GM21381 (cell line): Measurements from ENCODE around the gene FGF2.
"Not testable (repeated sequence)": the region's sequence is repeated elsewhere in the genome, so short reads cannot be mapped to it uniquely, and the experiment has no call there.

Experiments
- ATAC-seq: cut with Tn5 transposase; IDR thresholded peaks from one replicate; pipeline ENCODE4 v1.9.1; 2021; ENCODE audit warnings: mild to moderate bottlenecking, moderate library complexity; ENCODE audit not compliant: unreplicated experiment

Gene FGF2

DNA sequence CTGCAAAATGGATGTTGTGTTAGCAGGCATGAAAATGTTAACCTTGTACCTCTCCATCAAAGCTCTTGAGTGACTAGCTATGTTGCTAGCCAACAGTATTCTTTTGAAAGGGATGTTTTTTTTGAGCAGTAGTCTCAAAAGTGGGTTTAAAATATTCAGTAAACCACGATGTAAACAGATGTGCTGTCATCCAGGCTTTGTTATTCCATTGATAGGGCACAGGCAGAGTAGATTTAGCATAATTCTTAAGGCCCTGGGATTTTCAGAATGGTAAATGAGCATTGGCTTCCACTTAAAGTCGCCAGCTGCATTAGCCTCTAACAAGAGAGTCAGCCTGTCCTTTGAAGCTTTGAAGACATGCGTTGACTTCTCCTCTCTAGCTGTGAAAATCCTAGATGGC lies 18.4 kb downstream of the FGF2 start:
- no peak for ATAC-seq

DNA sequence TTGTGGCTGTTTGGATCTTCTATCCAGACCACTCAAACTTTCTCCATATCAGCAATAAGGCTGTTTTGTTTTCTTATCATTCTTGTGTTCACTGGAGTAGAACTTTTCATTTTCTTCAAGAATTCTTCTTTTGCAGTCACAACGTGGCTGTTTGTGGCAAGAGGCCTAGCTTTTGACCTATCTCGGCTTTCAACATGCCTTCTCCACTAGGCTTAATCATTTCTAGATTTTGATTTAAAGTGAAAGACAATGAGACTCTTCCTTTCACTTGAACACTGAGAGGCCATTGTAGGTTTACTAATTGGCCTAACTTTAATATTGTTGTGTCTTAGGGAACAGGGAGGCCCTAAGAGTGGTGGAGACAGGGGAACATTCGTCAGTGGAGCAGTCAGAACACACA lies 19.1 kb downstream of the FGF2 start:
- ATAC-seq: peak; percentile 66

DNA sequence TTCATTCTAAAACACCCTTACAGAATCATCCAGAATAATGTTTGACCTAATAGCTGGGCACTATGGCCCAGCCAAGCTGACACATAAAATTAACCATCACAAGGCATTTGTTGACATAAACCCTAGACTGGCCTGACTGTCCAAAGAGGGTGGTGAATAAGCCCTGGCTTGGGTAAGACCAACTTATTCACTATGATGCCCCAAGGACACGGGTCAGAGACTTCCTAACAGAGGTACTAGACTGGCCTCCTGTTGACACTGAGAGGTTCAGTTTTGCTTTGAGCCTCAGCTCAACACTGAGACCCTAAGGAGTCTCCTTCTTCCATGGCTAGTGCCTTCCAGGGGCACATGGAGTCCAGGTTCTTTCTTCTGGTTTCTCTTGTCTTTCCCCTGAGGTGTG lies 21.3 kb downstream of the FGF2 start:
- no peak for ATAC-seq

DNA sequence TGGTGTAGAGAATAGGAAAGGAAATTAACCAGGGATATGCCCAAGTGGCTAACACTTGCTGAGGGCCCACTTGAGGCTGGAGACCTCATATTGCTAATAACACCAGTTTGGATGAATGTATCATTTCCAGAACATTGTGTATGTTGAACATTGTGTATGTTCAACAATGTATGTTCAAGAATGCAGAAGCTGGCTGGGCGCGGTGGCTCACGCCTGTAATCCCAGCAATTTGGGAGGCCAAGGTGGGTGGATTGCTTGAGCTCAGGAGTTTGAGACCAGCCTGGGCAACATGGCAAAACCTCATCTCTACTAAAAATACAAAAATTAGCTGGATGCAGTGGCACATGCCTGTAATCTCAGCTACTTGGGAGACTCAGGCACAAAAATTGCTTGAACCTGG lies 23.2 kb downstream of the FGF2 start:
- ATAC-seq: not testable (repeated sequence)

DNA sequence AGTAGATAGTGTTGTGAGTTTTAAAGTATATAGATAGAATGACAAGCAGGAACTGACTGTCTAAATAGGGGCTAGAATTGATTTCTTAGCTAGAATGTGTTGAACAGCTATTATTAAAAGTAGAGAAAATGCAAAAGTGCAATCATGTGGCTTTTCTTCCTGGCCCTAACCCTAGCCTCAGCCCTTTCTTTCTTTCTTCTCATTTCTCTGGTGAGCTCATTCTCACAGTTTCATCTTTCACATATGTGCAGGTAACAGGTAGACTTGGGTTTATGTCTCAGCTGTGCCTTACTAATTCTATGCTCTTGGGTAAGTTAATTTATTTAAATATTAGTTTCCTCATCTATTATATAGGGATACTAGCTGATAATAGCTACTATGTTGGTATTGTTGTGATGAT lies 24.9 kb downstream of the FGF2 start:
- ATAC-seq: no peak

DNA sequence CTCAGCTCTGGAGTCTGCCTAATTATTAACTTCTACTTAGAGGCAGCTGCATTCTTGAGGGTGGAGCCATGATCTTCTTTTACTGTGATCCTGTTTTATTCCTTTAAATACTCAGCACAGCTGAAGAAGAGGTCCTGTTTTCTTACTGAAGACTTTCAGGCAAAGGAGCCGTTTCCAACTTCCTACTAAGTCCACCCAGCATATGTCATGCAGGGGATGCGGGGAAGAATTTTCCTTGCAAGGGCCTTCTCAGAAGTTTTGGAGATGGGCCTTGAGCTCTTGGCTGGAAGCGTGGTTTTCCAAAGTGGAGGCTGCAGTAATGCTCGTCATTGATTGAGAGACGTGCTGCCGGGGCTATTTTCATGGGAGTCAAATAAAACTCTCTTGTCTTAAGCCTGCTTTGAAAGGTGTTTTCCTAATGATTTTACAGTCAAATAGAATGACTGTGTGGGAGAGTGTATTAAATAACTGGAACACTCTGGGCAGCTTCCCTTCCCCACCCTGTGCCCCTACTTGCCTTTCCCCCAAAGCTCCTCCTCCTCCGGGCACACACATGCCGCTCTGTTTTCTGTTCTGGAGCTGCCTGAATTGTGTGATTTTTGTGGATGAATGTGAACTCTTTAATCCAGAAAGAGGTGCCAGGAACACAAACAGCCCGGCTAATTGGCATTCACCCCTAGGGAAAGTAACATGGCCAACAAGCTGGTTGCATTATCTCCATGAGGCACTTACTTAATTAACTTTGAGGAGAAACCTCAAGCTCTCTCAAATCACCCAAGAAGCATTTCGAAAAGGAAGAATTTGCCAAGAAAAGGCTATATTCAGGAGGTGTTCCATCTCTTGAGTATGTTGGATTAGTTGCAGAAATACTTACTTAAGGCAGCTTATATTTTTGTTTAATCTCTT lies 28.1 kb downstream of the FGF2 start:
- no peak for ATAC-seq

DNA sequence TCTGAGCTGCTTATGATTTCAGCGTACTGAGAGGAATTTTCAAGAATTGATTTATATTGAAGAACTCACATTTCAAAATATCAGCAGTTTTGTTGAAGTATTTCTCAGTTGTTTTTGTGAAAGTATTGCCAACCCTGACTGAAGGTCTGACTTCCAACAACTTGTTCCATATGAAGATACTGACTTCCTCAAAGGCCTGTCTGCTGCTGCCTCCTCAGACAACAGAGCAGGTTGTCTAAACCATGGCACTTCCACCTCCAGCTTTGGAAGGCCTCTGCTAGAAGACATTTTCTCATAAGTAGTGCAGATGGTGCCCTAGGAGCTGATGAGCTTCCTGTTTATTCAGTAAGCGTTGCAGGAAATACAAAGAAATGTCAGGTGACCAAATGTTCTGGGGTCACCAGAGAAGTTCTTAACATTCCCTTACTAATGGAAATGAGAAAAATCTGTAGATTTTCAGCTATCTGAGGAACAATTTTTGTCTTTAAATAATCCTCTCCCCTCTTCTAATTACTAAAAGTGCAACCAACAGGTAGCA lies 28.8 kb downstream of the FGF2 start:
- ATAC-seq: no peak

DNA sequence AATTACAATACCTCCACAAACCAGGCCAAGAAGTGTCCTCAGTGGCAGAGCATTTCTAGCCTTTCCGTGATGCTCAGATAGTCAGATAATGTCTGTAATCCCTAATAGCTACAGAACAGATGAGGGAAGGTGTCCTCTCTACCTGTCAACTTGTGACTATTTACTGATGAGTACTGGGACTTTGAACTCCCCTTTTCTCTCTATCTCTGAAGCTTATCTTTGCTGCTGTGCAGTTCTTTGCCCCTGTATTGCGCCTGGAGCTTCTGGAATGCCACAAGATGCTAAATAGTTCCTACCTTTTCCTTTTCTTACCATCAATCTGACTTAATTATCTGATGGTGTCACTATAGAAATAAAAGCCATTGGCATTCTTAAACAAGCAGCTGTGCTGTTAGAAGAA lies 30.5 kb downstream of the FGF2 start:
- no peak for ATAC-seq

DNA sequence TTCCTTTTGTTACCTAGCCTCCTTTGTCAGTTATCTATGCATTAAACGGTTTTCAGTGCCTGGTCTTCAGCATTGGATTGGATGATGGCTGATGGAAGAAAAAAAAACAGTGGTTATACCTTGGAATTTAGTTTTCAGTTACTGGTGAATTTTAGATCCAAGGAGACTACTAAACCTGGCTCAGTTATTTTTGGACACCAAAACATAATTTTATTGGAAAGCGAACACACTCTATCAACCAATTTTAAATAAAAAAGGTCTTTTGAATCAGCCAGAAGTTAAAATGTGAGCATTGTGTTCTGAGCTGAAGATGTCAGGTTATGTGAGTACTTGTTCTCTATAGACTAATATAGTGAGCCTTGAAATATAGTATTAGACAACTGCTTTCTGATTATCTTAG lies 32.1 kb downstream of the FGF2 start:
- no peak for ATAC-seq

DNA sequence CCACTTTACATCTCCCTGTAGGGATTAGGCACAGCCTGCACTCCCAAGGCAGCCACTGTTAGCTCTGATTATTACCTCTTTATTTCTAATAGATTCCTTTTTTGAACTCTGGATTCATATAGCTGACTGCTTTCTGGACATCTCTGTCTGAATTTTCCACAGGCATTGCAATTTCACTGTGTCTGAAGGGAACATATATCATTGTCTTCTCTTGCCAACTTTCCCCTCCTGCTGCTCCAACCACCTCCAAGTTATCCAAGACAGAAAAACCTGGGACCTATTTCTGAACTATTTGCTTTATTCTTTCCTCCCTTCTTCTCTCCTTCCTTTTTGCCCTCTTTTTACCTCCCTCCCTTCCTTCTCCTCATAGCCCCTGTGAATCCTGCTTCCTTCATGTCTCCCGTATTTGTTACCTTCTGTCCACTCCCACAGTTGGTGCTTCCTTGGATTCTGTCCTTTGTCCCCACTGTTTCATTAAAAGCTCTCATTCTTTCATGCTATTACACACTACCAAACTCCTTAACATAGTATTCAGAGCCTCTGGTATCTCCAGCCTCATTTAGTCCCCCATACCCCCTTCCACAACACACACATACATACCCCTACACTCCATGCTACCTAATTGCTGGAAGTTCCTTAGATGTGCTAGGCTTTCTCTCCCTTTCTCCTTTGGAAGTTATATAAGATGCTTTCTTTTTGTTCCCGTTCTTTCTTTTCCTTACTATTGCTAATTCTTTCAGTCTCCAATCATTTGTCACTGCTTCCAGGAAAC lies 34.7 kb downstream of the FGF2 start:
- ATAC-seq: no peak

DNA sequence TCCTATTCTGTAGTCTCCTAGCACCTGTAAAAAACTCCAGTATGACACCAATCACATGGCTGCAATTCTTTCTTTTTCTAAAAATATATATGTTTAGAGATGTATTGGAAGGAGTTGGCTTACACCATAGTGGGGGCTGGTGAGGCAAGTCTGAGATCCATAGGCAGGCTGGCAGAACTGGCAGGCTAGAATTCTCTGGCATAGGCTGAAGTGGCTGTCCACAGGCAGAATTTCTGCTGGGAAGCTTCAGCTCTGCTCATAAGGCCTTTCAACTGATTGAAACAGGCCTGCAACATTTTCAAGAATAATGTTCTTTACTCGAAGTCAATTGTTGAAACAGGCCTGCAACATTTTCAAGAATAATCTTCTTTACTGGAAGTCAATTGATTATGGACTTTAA lies 37.0 kb downstream of the FGF2 start:
- ATAC-seq: no peak

DNA sequence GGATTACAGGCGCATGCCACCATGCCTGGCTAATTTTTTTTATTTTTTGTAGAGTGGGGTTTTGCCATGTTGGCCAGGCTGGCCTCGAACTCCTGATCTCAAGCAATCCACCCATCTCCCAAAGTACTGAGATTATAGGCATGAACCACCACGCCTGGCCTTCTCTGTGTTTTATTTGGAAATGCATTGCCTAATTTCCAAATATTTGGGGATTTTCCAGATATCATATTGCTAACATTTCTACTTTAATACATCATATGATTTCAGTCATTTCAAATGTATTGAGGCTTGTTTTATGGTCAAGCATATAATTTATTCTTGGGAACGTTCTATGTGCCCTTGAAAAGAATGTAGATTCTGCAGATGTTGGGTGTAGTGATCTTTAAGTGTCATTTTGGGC lies 38.8 kb downstream of the FGF2 start:
- ATAC-seq: no peak

DNA sequence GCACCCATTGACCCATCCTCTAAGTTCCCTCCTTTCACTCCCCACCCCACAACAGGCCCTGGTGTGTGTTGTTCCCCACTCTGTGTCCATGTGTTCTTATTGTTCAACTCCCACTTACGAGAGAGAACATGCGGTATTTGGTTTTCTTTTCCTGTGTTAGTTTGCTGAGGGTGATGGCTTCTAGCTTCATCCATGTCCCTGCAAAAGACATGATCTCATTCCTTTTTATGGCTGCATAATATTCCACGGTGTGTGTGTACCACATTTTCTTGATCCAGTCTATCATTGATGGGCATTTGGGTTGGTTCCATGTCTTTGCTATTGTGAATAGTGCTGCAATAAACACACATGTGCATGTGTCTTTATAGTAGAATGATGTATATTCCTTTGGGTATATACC lies 41.6 kb downstream of the FGF2 start:
- not testable (repeated sequence) for ATAC-seq

DNA sequence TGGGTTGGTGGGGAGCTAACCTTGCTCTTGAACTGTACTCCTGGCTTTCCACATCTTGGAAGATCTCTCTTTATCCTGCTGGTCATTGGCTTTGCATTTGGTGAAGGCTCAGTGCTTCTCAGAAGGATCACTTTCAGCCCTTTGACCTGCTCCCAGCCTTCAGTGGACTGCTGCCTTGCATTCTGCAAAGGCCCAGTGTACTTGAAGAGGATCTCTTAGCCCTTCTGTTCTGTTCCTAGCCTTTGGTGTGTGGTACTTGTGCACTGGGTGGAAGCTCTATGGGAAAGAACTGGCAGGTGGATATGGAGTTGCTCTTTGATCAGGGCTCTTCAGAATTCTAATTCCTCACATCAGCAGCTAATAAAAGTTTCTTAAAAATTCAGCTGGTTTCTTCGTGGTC lies 46.5 kb downstream of the FGF2 start:
- no peak for ATAC-seq

DNA sequence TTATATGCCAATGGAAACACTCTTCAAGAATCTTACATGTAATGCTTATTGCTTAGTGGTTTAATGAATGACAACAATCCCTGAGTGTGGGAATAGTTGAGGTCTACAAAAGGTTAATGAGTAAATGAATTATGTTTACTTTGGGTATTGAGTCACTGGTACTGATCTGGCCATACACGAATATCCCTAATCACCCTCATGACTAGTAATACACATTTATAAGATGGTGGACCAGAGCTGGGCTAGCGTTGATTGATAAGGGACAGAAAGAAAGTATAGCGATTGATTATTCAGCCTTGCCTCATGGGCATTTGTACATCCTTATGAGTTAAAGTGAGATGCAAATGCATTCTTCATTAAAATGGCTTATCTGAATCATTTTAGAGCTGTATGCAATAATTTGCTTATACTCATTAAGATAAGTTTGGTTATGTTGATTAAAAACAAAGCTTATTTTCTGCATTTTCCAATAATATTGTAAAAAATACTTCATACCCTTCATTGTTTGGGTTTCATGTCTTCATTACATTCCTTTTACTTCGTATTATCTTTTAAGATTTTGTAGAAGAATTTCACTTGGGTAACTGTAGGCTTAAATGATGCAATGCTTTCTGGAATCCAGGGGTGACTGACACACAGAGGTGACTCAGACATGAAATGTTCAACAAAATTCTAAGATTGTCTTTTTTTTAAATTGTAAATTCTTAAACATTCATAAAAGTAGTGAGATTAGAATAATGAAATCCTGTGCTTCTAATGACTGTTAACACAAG lies 47.4 kb downstream of the FGF2 start:
- ATAC-seq: no peak

DNA sequence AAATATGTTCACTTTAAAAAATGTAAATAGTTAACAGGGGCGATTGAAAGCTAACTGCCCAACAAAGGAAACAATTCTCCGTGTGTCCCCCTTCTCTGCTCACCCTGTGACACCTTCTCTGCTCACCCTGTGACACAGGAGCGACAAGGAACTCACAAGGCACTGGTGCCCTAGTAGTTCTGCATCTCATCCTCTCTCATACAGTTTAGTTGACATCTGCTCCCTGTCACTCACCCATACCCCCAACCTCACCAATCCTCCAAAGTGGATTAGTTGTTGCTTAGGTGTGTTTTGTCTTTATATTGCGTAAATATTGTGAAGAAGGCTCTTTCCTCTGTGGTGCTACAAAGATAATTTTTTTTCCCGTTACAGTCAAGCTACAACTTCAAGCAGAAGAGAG lies 49.3 kb downstream of the FGF2 start:
- no peak for ATAC-seq

DNA sequence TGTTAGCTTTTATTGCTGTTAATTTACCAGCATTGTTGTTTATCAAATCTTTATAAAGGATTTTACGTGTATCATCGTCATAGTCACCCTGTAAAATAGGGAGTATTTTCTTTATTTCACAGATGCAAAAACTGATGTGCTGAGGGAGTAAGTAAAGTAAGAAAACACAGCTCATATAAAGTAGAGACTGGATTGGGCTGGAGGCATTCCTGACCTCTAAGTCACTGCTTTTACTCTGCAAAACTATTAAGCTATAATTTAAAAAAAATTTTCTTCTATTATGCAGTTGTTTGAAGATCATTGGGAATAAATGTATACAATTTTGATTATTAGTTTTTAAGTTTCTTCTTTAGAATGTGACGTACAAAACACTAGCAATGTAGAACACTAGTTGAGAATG lies 49.8 kb downstream of the FGF2 start:
- no peak for ATAC-seq

DNA sequence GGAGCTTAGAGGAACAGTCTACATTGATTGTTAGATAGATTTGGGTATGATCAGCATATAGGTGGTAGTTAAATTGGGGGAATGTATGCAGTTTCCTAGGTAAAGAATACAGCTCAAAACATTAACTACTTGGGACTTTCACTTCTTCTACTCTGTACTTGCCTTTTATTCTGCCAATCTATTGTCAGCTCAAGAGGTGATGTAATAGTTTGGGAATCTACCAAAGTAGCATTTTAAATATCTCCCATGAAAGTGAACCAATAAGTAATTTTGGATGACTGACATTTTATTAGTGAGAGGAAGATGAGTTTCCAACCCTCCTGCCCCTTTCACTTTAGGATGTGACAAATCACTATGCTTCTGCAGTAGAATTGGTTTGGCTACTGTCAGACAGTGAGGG lies 52.4 kb downstream of the FGF2 start:
- no peak for ATAC-seq

DNA sequence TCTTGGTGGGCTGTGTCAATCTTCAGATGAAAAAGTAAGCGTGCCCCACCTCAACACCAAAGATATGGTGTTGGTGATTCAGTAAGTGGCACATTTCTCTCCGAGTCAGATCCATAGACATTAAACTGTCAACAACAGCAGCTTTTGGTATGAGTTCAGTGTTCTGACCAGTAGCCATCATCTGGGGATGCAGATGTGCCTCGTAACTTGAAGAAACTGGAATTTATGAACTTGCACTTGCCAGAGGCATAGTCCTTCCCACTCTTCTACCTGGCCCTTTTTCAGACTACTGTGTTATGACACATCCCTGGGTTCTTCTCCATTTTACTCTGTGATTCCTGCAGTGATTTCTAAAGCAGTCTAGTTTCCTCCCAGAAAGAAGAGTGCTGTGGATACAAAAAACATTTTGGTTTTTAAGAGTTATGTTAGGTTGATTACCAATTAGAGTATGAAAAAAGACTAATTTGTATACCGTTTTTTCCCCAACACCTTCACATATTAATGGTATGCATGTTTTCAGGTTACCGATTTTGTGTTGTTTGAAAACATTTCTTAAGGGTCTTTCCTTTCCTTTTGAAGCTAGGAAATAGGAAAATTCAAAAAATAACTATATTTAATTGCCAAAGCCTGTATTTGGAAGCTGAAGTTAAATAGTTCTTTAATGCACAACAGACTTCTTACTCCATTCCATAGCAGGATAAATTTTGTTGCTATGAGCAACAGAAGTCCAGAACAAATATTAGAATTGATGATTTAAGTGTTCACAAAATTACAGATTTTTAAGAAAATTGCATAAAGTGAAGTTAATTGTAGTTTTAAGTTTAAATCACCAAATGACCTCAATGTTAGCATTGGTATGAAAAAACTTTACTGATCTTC lies 56.5 kb downstream of the FGF2 start:
- ATAC-seq: no peak

DNA sequence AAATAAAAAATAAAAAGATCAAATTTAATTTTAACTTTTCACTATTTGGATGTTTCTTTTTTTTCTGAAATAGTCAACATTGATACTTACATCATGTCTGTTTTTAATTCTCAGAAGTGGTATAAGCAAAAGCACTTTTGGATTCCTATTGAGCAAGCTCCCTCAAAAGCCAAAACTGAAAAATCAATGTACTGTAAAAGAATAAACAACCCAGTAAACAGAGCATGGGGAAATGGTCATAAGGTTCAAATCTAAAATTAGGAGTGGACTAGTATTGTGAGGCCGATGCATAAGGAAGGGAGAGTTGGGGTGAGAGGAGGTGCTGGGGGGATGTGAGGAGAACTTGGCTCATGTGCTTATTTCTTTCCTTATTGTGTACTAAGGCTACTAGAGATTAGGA lies 57.9 kb downstream of the FGF2 start:
- no peak for ATAC-seq
